ENCODE results near the gene MEGF10. TPM values are rescaled to one million over a fixed set of nuclear protein-coding genes. Genes with fewer than 3 reads are reported as not detected.

MEGF10 gene
- total and polyA plus RNA-seq, 2 experiments from 2014 or later: not detected

DNA sequence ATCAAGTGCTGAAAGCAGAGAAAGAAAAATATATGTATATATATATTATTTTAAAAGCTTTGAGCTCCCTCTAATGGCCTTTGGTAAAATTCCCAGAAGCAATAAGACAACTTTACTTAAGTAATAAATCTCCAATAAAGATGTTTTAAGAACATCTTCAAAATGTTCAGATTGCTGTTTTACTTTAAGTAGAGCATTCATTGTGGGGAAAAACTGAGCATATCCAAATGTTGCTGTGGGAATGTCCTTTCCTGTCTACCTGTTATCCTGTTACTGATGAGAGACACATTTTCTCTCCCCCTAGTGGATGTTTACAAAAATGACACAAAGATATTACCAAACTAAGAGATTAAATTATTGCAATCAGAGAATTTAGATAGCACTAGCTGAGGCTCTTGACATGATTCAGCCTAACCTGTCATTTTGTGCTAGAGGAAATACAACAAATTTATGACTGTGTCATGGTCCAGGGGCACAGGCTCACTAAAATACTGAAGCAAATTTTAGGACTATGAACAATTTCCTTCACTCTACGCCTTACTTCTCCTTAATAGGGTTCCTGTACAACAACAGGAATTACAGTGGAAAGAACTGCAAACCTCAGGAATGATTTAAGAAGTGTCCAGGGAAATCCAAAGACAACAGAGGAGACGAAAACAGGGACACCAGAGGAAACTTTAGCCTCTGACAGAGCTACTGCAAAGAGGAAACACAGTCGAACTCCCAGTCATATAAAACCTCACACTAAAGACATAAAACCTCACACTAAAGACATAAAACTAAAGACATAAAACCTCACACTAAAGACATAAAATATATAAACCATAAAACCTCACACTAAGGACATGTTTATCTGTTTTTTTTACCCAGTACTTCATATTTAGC is 202.5 kb downstream of the MEGF10 start:
- peak; percentile 72 for DNase-seq
- peaks cover 57% of the 10 kb centered on the region for H3K27me3 ChIP-seq (replicated peaks; ENCODE audit: insufficient read depth)
- no peak overlapping the region for H3K4me3 ChIP-seq
- no peak for TF ChIP-seq EZH2 (IDR thresholded peaks at IDR 0.05; ENCODE audit: insufficient read depth, poor library complexity, severe bottlenecking)
- no peak for TF ChIP-seq EZH2phosphoT487 (IDR thresholded peaks at IDR 0.05; ENCODE audit: insufficient read depth, low read depth)
- no peak overlapping the region for H2AFZ ChIP-seq
- H3K4me1 ChIP-seq (ENCODE audit: insufficient read depth): no peaks in the 10 kb centered on the region
- no peaks in the 10 kb centered on the region for H3K9me3 ChIP-seq (ENCODE audit: low read depth)
- no peaks in the 10 kb centered on the region for H3K9me2 ChIP-seq (ENCODE audit: insufficient read depth)
- no peak overlapping the region for H3K4me2 ChIP-seq (ENCODE audit: unreplicated experiment)
- no peaks in the 10 kb centered on the region for H3F3A ChIP-seq (ENCODE audit: insufficient read depth)
- WGBS, 2 experiments (ENCODE audit: low coverage in 1 of 2, low lambda C conversion rate in 2 of 2, missing lambda C conversion rate in 2 of 2): 53% methylated on average over 3 of the region's 3 CpGs
- no peak overlapping the region for H3K27ac ChIP-seq
- no peak overlapping the region for H3K9ac ChIP-seq
- H3K36me3 ChIP-seq (ENCODE audit: low read depth): no peaks in the 10 kb centered on the region
- in situ Hi-C loops (cut with MboI): no loop called here
- H4K20me1 ChIP-seq (ENCODE audit: insufficient read depth): no peaks in the 10 kb centered on the region
- no peaks in the 10 kb centered on the region for H3K79me2 ChIP-seq (ENCODE audit: insufficient read depth)

DNA sequence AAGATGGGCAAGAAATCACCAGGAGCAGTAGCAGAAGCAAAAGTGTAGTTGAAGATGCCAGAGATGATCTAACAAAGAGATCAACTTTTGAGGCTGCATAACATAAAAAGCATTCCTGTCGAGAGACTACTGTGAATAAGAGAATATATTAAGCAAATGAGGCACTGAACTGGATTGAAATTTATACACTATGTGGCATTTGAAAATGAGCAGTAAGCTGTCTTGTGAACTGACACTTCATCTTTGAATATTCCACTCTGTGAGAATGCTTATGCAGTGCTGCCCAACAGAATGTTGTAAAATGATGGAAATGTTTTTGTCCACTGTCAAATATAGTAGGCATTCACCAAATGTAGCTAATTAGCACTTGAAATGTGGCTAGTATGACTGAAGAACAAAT is 208.0 kb downstream of the MEGF10 start:
- in situ Hi-C loops (cut with MboI): no loop called here
- Histone ChIP-seq H3F3A (ENCODE audit: insufficient read depth) (no peaks in the 10 kb centered on the region), H3K4me1 (ENCODE audit: insufficient read depth) (no peaks in the 10 kb centered on the region), H2AFZ (no peak overlapping the region), H3K79me2 (ENCODE audit: insufficient read depth) (no peaks in the 10 kb centered on the region), H3K4me3 (no peak overlapping the region), H3K9ac (no peak overlapping the region), H3K27me3 (replicated peaks; ENCODE audit: insufficient read depth) (peaks cover 36% of the 10 kb centered on the region), H3K9me3 (ENCODE audit: low read depth) (no peaks in the 10 kb centered on the region), H4K20me1 (ENCODE audit: insufficient read depth) (no peaks in the 10 kb centered on the region), H3K9me2 (ENCODE audit: insufficient read depth) (no peaks in the 10 kb centered on the region), H3K36me3 (ENCODE audit: low read depth) (no peaks in the 10 kb centered on the region), H3K4me2 (ENCODE audit: unreplicated experiment) (no peak overlapping the region), H3K27ac (no peak overlapping the region)
- no peak for DNase-seq
- 72 to 83% methylated on average over 1 of the region's 1 CpG for WGBS, 2 experiments (ENCODE audit: low coverage in 1 of 2, low lambda C conversion rate in 2 of 2, missing lambda C conversion rate in 2 of 2)
- TF ChIP-seq EZH2 (IDR thresholded peaks at IDR 0.05; ENCODE audit: insufficient read depth, poor library complexity, severe bottlenecking) (no peak), EZH2phosphoT487 (IDR thresholded peaks at IDR 0.05; ENCODE audit: insufficient read depth, low read depth) (no peak)

- DNase-seq: no peak
- no peak overlapping the region for H3K27ac ChIP-seq
- H3F3A ChIP-seq (ENCODE audit: insufficient read depth): no peaks in the 10 kb centered on the region
- H4K20me1 ChIP-seq (ENCODE audit: insufficient read depth): no peaks in the 10 kb centered on the region
- H3K9ac ChIP-seq: no peak overlapping the region
- no peaks in the 10 kb centered on the region for H3K4me1 ChIP-seq (ENCODE audit: insufficient read depth)
- no peaks in the 10 kb centered on the region for H3K9me2 ChIP-seq (ENCODE audit: insufficient read depth)
- H3K4me2 ChIP-seq (ENCODE audit: unreplicated experiment): no peak overlapping the region
- H3K4me3 ChIP-seq: no peak overlapping the region
- H2AFZ ChIP-seq: no peak overlapping the region
- H3K9me3 ChIP-seq (ENCODE audit: low read depth): no peaks in the 10 kb centered on the region
- peaks cover 34% of the 10 kb centered on the region for H3K27me3 ChIP-seq (replicated peaks; ENCODE audit: insufficient read depth)
- no peaks in the 10 kb centered on the region for H3K79me2 ChIP-seq (ENCODE audit: insufficient read depth)
- 69 to 82% methylated on average over 2 of the region's 2 CpGs for WGBS, 2 experiments (ENCODE audit: low coverage in 1 of 2, low lambda C conversion rate in 2 of 2, missing lambda C conversion rate in 2 of 2)
- no peak for TF ChIP-seq EZH2phosphoT487 (IDR thresholded peaks at IDR 0.05; ENCODE audit: insufficient read depth, low read depth)
- no peak for TF ChIP-seq EZH2 (IDR thresholded peaks at IDR 0.05; ENCODE audit: insufficient read depth, poor library complexity, severe bottlenecking)
- no peaks in the 10 kb centered on the region for H3K36me3 ChIP-seq (ENCODE audit: low read depth)
- in situ Hi-C loops (cut with MboI): no loop called here
These were observed 215.3 kb downstream of the MEGF10 start for GRCh38 chr5:127505905-127506304.

DNA sequence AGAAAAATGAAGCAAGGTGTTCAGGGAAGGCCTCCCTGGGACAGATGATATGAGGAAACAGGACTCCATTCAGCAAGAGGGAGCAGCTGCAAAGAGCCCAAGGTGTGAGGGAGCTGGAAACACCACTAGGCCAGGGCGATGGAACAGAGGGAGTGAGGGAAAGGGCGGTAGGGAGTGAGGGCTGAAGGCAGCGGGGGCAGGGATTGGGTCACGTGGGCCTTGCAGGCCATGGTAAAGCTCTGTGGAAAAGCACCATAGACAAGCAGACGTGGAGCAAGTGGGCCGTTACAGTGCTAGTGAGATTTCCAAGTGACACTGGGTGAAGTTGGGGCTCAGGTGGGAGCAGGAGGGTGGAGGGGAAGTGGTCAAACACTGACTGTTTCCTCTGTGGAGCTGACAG is 216.0 kb downstream of the MEGF10 start:
- H3K4me3 ChIP-seq: no peak overlapping the region
- no peak overlapping the region for H3K9ac ChIP-seq
- no peak for DNase-seq
- H3K27me3 ChIP-seq (replicated peaks; ENCODE audit: insufficient read depth): peaks cover 37% of the 10 kb centered on the region
- no peak overlapping the region for H3K4me2 ChIP-seq (ENCODE audit: unreplicated experiment)
- H2AFZ ChIP-seq: no peak overlapping the region
- H3K4me1 ChIP-seq (ENCODE audit: insufficient read depth): no peaks in the 10 kb centered on the region
- H3K79me2 ChIP-seq (ENCODE audit: insufficient read depth): no peaks in the 10 kb centered on the region
- no peak for TF ChIP-seq EZH2phosphoT487 (IDR thresholded peaks at IDR 0.05; ENCODE audit: insufficient read depth, low read depth)
- no peak for TF ChIP-seq EZH2 (IDR thresholded peaks at IDR 0.05; ENCODE audit: insufficient read depth, poor library complexity, severe bottlenecking)
- no peaks in the 10 kb centered on the region for H3K9me3 ChIP-seq (ENCODE audit: low read depth)
- WGBS, 2 experiments (ENCODE audit: low coverage in 1 of 2, low lambda C conversion rate in 2 of 2, missing lambda C conversion rate in 2 of 2): 63 to 64% methylated on average over 6 of the region's 6 CpGs
- no peak overlapping the region for H3K27ac ChIP-seq
- no peaks in the 10 kb centered on the region for H3F3A ChIP-seq (ENCODE audit: insufficient read depth)
- no peaks in the 10 kb centered on the region for H3K9me2 ChIP-seq (ENCODE audit: insufficient read depth)
- H4K20me1 ChIP-seq (ENCODE audit: insufficient read depth): no peaks in the 10 kb centered on the region
- in situ Hi-C loops (cut with MboI): no loop called here
- no peaks in the 10 kb centered on the region for H3K36me3 ChIP-seq (ENCODE audit: low read depth)

Measured in GM23248 (cell line).